RWPE1 (cell line): ENCODE results near the gene DUSP21.

Experiments
- CTCF ChIA-PET: fragments of 350-600 bp; sonication (Branson Sonifier 250); formaldehyde crosslinking; extraction: SDS; loops from one replicate; lab custom pipeline; 2021; lab: Yijun Ruan, JAX
- POLR2A ChIA-PET: fragments of 400-600 bp; formaldehyde crosslinking; extraction: SDS; loops from one replicate; lab custom pipeline; 2020; ENCODE audit warnings: antibody characterized with exemption; ENCODE audit not compliant: low non-redundant PET; lab: Yijun Ruan, JAX
- DNase-seq: peaks from one replicate; pipeline ENCODE4 v3.0.0; 2012; ENCODE audit warnings: low spot score
- H3K27ac ChIP-seq: fragments of 450-650 bp; 2 replicates; pipeline ENCODE4 v1.5.1; 2017
- CTCF ChIP-seq: fragments of 450-650 bp; conservative IDR thresholded peaks from 2 replicates; pipeline ENCODE4 v1.5.1; 2017; ENCODE audit warnings: low read depth, mild to moderate bottlenecking

DUSP21 gene

GRCh38 chrX:44875185-44875489 is 31.3 kb downstream of the DUSP21 start:
- no peak for TF ChIP-seq CTCF
- H3K27ac ChIP-seq, result no peak overlapping the region
- ChIA-PET CTCF (no interaction called here), POLR2A (no interaction called here)
- no peak for DNase-seq

- H3K27ac ChIP-seq, result no peak overlapping the region
- no peak for DNase-seq
- ChIA-PET CTCF (no interaction called here), POLR2A (no interaction called here)
- TF ChIP-seq CTCF, result no peak
These were observed 32.3 kb downstream of the DUSP21 start for GRCh38 chrX:44876086-44876485.

- ChIA-PET CTCF (no interaction called here), POLR2A (no interaction called here)
- TF ChIP-seq CTCF, result no peak
- H3K27ac ChIP-seq, result no peak overlapping the region
- no peak for DNase-seq
These were observed 32.9 kb downstream of the DUSP21 start for GRCh38 chrX:44876767-44877166.

GRCh38 chrX:44878780-44879179 is 35.0 kb downstream of the DUSP21 start:
- no peak for TF ChIP-seq CTCF
- CTCF ChIA-PET, result no interaction called here
- no peak for DNase-seq
- H3K27ac ChIP-seq, result no peak overlapping the region
- POLR2A ChIA-PET, result no interaction called here

- H3K27ac ChIP-seq, result no peak overlapping the region
- no peak for TF ChIP-seq CTCF
- DNase-seq, result no peak
- CTCF ChIA-PET, result interaction anchor here (0.6 kb wide), 1 partner anchor 1635 kb away, joined by 9 read pairs; no protein-coding TSS in a partner anchor
- POLR2A ChIA-PET, result no interaction called here
These were observed 37.7 kb downstream of the DUSP21 start for GRCh38 chrX:44881549-44881948.

GRCh38 chrX:44882635-44883034 is 38.8 kb downstream of the DUSP21 start:
- CTCF ChIA-PET, result interaction anchor here (0.6 kb wide), 1 partner anchor 321 kb away, joined by 4 read pairs; no protein-coding TSS in a partner anchor

More at GRCh38 chrX:44882635-44883034, 38.8 kb downstream of the DUSP21 start:
- DNase-seq, result no peak
- POLR2A ChIA-PET, result no interaction called here
- no peak for TF ChIP-seq CTCF
- no peak overlapping the region for H3K27ac ChIP-seq
